Measurements from ENCODE around the gene NDUFA8.

NDUFA8 gene

GRCh38 chr9:122183501-122183900, 23.9 kb upstream of the NDUFA8 start:
- DNase-seq = no peak

- no peak for DNase-seq
These were observed 21.1 kb upstream of the NDUFA8 start for GRCh38 chr9:122180633-122181032.

DNA sequence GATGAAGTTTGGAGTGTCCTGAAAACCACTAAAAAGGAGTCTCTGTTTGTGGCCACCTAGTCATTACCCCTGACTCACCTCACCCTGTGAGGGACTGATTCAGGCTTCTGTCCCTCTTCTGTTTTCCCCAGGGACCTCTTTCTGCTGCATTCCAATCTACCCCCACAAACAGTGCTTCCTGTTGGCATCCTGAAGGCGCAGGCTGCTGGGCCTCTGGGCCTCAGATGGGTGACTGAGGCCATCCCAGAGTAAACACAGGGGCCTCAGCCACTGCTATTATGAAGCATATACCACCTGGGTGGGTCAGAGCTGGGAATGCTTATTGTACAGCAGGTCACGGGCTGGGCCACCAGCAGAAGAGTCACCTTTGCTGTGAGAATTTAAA, 20.1 kb upstream of the NDUFA8 start:
- no peak for DNase-seq

DNA sequence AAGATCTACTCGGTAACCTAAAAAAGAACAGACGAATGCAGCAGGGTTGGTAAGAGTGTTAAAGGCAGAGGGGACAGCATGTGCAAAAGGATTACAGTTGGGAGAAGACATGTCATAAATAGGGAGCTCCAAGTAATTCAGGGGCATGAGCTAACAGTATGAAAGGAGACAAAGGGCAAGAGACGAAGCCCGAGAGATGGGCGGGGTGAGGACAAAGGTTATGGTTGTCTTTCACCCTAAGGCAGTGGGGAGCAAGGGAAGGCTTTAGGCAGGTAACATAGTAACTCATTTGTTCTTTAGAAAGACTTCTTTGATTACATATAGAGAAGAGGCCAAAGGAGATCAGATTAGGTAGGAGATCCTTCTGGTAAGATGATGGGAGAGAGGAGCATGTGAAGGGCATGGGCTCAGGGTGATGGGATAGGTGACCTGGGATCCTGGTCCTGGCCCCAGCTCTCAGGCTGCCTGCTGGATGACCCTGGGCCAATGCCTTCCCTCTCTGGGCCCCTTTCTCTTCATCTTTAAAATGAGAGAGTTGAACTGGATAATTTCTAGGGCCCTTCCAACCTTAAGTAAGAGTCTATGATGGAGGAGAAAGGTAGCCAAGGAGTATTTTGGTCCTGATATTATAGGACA, 19.6 kb upstream of the NDUFA8 start:
- DNase-seq = no peak

GRCh38 chr9:122176916-122177315, 17.3 kb upstream of the NDUFA8 start:
- DNase-seq = no peak

- DNase-seq = no peak
These were observed 14.1 kb upstream of the NDUFA8 start for GRCh38 chr9:122173670-122174069.

GRCh38 chr9:122172131-122172530, 12.6 kb upstream of the NDUFA8 start:
- DNase-seq = no peak

GRCh38 chr9:122168356-122168755, 8.8 kb upstream of the NDUFA8 start:
- no peak for DNase-seq

DNA sequence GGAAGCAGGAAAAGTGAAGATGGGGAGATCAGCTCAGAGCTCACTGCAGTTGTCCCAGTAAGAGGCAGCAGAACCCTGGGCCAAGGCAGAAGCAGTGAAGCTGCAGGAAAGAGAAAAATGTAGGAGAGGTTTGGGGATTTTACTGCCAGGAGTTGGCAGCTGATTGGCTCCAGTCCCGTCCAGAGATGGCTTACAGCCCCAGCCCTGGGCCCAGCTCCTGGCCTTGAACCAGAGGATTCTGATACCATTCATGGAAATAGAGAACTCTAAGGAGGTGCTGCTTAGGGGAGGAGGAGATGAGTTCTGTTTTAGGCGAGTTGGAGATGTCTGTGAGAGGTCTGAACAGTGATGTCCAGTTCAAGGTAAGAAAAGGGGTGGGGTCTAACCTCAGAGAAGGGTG, 4.7 kb upstream of the NDUFA8 start:
- DNase-seq = no peak

DNA sequence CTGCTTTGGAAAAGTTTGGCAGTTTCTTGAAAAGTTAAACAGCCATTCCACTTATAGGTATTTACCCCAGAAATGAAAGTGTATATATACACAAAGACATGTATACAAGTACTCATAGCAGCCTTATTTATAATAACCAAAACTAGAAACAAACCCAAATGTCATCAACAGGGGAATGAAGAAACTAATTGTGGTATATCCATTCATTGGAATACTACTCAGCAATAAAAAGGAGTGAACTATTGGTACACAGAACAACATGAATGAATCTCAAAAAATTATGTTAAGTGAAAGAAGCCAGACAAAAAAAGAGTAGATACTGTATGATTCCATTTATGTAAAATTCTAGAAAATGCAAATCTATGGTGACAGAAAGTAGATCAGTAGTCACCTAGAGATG, 2.8 kb upstream of the NDUFA8 start:
- DNase-seq = no peak

DNA sequence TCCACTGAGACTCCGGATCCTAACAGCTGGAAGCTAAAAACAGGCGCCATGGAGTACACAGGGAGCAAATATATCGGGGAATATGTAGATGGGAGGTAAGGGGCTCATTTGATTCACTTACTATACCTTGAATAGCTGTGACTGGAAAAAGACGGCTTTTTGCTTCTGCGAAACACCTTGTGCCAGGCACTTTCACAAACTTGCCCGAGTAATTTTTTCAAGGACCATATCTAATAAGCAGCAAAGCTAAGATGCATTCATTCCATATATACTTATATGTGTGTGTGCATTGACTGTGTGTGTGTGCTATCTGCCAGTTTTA, 307 bp upstream of the NDUFA8 start:
- DNase-seq = no peak

GRCh38 chr9:122158202-122158601, 1.4 kb downstream of the NDUFA8 start:
- peak; percentile 19 for DNase-seq

DNA sequence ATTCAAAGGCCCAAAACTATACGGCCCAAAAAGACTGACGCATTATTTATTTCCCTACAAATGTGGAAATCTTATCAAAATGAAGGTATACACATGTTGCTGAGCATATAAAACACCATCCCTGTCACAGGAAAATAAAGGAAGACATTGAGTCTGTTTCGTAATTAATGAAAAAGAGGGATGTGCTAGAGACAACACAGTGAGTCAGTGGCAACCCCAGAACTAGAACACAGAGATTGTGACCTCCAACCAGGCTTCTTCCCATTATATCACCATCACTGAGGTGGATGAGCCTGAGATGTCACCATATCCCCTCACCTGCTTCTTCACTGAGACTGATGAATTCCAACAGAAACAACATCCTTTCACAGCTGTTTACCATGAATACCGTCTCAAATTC, 3.8 kb downstream of the NDUFA8 start:
- DNase-seq = no peak

DNA sequence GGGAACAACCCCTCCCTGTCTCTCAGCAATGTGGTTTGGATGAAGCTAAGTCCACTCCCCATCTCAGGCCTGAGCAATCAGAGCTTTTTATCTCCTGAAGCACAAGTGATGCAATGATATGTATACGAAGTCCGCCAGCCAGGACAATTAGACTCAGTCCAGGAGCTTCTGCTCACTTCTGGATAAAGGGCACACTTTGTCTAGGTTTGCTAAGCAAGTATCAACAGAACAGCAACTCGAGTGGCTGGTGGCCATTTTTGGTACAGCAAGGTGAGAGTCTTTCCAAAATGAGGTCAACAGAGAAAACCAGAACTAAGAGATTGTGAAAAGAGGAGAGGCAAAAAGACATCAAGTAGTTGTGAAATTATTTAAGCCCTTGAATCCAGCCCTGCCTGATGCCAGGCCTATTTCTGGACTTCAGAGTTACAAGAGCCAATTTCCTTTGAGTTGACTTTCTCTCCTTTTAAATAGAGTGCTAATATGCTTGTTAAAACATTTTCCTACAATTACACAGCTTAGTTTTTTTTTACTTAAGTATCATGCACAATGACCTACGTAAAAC, 8.2 kb downstream of the NDUFA8 start:
- no peak for DNase-seq

DNA sequence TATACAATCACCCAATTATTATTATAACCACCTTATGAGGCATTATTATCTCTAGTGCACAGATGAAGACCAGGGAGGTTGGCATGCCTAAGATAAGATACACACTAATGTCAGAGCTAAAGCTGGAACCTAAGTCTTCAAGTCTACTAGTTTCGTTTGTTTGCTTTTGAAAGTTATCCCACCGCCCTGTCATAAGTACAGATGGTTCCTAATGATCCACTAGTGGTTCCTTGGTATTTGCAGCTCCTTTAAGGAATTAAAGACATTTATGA, 14.1 kb downstream of the NDUFA8 start:
- DNase-seq = no peak

- DNase-seq = no peak
These were observed 14.6 kb downstream of the NDUFA8 start for GRCh38 chr9:122144836-122145591.

- DNase-seq = no peak
These were observed 15.6 kb downstream of the NDUFA8 start for GRCh38 chr9:122143876-122144405.

DNA sequence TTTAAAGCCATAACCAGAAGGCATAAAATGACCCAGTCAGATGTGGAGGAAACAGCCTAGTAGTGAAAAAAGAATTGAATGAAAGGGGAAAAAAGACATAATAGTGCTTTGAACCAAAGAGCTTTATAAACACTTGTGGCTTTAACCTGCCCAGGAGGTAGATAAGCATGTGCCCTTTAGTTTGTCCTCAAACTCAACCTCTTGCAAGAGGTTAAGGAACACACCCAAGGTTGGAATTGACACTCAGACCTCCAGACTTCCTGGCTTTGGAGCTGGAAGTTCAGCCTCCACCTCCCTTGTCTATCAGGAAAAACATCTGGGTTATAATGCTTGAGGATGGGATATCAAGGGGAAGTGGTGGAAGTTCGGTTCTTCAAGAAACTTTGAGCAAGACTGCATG, 16.3 kb downstream of the NDUFA8 start:
- DNase-seq = no peak

DNA sequence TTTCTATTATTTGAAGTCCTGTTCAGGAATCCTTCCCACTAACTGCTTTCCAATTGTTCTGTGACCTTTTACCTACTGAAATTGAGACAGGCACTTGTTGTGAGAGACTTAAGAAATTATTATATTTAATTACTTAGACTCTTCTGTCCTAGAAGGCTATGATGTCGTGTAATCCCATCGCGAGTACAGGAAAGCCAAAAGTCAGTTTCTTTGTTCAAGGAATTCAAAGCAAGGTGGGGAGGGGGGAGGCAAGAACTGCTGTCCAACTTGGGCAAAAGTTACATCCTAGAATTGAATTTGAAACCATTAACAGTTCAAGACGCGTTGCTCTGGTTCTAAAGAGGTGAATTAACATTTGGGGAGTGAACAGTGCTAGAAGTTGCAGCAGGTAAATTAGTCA, 17.9 kb downstream of the NDUFA8 start:
- no peak for DNase-seq

DNA sequence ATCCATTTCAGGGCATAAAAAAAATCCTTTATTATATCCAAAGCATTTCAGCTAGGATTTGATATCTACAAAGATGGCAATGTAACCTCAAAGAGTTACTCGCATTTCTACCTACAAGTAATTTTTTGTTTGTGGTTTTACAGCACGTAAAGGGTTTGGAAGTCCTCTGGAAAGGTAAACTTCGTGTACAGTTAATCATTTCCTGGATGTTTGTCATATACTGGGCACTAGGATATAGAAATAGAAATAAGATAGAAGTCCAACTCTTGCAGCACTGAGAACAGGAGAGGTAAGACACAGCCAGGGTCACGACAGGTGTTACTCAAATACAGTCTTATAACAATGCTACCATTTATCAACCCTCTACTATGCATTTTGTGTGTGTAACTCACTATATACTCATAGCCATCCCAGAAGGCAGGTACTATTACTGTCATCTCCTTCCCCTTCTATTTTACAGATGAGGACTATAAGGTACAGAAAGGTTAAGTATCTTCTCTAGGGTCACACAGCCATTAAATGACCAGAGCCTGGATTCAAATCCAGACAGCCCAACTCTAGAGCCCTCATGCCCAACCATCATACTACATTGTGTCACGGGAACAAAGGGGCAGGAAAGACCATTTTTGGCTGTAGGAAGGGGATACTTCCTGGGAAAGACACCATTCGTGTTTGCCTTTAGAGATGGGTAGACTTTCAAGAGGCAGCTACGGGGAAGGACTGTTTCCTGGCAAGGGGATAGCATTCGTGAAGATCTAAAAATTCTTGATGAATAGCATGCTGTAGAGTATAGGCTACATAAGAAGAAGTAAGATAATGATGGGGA, 19.0 kb downstream of the NDUFA8 start:
- DNase-seq = no peak

DNA sequence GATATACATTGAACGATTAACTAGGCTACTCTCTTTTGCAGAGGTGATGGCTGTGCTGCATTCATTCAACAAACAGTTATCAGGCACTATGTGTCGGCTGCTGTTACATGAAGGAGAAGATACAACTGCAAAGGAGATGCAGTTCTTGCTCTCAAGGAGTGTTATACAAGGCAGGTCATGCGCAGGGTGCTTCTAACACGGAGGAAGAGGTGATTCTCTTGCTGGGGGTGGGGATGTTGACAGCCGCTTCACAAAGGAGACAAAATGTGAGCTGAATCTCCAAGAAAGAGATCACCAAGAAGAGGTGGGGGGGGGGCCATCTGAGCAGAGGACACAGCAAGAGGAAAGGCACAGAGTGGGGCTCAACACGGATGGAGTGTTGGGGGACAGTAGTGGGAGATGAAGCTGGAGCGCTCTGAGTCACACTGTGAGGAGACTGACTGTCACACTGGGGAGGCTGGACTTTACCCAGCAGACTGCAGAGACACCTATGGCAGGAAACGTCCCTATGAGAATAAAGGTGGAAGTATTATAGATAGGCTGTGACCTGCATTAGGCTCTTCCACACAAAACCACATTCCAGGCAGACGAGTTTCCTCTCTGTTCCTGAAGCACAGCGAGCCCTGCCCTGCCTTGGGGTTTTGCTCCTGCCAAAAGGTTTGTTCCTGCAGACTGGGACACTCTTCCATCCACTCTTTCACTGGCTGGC, 20.9 kb downstream of the NDUFA8 start:
- no peak for DNase-seq

- no peak for DNase-seq
These were observed 24.1 kb downstream of the NDUFA8 start for GRCh38 chr9:122135529-122135859.

GRCh38 chr9:122134822-122135528, 24.6 kb downstream of the NDUFA8 start:
- DNase-seq = no peak

All from activated CD8-positive, alpha-beta memory T cell treated with anti-CD3 and anti-CD28 coated beads, Interleukin-2, amount 50 U/mL, for 4 hours (primary cell).